Embryonic facial prominence (tissue), 1 donor: Measurements from ENCODE around the gene TUBE1.
"Not testable (repeated sequence)": the region's sequence is repeated elsewhere in the genome, so short reads cannot be mapped to it uniquely, and the experiment has no call there.

Source experiments
- DNase-seq: peaks from one replicate; pipeline ENCODE4 v3.0.0-alpha.2; 2016; ENCODE audit errors: extremely low spot score

TUBE1 gene

GRCh38 chr6:112087136-112087911, at the start of gene TUBE1, which contains the start of gene FAM229B:
Gene TUBE1, minus strand, starts transcription at chr6:112087482. Its CDS starts 48 bp downstream, at chr6:112087434.
Gene FAM229B, plus strand, starts transcription at chr6:112087591. Its CDS starts 11,693 bp downstream, at chr6:112099284.
- peak; percentile 96 for DNase-seq

GRCh38 chr6:112130878-112131277, 43.6 kb upstream of the TUBE1 start:
- DNase-seq: no peak

- no peak for DNase-seq
These were observed 40.9 kb upstream of the TUBE1 start for GRCh38 chr6:112128208-112128607.

GRCh38 chr6:112123982-112124381, 36.7 kb upstream of the TUBE1 start:
- DNase-seq: no peak

DNA sequence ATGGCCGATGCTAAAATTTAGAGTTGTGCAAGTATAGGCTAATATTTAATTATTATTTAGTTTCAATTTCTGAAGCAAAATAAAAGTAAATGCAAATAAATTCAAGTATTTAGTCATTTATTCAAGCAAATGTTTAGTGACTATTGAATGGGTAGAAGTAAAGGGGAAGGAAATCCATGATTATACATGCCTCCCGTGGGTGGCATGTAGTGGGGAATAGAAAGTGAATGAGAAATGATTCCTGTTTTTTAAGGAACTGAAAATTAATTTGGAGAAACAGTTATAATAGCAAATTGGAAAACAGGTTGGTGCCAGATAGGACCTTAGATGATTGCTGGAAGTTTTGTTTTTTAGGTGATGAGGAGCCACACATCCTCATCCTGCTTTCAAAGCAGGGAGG, 35.5 kb upstream of the TUBE1 start:
- DNase-seq: no peak

GRCh38 chr6:112118034-112118433, 30.8 kb upstream of the TUBE1 start:
- DNase-seq: no peak

- DNase-seq: no peak
These were observed 30.3 kb upstream of the TUBE1 start for GRCh38 chr6:112117554-112117953.

GRCh38 chr6:112116221-112116620, 28.9 kb upstream of the TUBE1 start:
- DNase-seq: no peak

GRCh38 chr6:112114577-112115223, 27.4 kb upstream of the TUBE1 start:
- DNase-seq: no peak

DNA sequence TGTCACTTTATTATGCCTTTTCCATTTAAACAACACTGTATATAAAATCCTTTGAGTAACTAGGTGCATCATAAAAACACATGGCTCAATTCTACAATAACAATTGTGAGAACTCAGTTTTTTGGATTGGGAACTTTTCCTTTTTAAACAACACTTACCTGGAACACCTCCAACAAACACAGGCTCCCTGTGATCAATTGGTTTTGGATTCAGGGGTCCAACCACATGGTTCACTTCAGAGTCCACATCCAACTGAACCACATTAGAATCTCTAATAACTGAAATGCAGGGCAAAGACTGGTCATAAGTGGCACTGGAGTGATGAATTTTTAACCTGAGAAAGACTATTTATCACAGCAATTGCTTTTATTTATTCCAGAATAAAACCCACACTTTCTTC, 26.6 kb upstream of the TUBE1 start:
- DNase-seq: no peak

DNA sequence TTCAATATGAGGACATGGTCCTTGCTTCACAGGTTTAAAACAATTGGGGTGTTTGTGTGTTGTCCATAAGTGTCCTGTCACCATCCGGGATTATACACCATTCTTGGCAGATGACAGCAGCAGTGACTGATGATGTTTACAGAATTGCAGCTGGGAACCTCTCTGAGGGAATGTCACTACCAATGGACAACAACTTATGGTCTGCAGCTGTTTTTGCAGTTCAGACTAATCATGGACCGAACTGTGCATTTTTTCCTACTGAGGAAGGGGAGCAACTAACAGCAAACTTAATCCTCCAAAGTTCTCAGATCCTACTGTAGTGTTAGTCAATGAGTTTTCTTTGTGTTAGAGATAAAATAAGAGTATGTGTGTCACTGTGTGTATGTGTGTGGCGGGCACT, 26.1 kb upstream of the TUBE1 start:
- no peak for DNase-seq

GRCh38 chr6:112109262-112109661, 22.0 kb upstream of the TUBE1 start:
- no peak for DNase-seq

DNA sequence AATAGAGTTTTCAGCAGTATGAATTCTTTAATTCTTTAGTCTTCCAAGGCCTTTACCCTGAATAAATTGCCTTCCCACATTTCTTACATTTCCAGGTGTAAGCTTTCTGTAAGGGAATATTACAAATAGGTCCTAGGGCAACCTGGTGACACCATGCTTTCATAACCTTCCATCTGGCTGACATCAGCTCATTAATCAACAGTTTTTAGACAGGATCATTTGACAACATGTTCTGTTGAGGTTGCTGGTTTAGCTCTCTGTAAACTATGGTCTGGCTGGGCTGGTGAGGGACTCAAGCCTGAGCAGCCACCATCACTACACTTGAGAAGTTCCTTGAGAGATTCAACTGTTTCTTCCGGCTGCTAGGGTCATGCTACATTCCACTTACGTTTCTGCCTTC, 19.3 kb upstream of the TUBE1 start:
- DNase-seq: no peak

- not testable (repeated sequence) for DNase-seq
These were observed 18.7 kb upstream of the TUBE1 start for GRCh38 chr6:112106026-112106425.

DNA sequence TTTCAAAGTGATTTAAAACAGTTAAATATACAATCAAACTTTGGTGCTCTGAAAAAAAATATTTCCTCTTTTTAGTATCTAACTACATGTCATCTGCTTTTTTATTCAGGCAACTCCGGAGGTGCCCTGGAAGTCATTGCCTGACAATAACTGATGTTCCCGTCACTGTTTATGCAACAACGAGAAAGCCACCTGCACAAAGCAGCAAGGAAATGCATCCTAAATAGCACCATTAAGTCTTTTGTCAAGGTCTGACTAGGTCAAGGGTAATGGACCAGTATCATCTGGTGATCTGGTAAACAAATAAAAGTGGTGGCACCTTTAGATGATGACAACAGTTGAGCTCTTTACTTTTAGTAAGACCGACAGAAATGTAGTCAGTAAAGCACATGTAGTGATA, 13.3 kb upstream of the TUBE1 start:
- DNase-seq: no peak

DNA sequence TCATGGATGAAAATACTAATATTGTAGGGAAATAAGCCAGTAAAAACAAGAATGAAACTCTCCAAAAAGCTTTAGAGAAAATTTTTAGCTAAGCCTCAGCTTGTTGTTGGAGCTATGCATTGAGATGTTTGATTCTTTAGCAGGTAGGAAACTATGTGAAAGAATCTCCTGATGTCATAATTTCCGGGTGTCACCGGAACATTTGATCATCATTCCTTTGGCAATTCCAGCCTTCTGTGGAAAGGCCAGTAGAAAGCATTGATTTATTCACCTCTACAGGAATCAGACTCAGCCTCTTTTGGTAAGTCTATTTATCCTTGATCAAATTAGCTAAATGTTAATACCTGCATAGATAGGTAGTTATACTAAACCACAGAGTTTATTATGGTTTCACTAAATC, 9.6 kb upstream of the TUBE1 start:
- no peak for DNase-seq

DNA sequence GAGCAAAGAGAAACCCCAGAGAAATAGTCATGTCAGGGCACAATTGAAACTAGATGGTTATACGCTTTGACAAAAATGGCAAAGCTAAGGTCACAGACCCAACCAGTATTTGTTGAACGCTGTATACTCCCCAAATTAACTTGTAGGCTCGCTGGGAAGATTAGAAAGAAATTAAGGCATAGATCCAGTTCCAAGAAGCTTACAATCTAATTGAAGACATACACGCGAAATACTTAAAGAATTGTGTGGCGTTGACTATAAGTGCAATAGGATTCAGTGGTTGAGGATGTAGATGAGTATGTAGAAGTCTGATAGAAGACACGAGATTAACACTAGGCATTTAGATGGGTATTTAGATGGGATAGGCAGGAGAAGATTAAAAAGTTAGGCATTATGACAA, 634 bp upstream of the TUBE1 start:
- DNase-seq: peak; percentile 7

GRCh38 chr6:112086744-112087135, 542 bp downstream of the TUBE1 start:
- DNase-seq: peak; percentile 48

- DNase-seq: no peak
These were observed 1.8 kb downstream of the TUBE1 start for GRCh38 chr6:112085286-112086065.

GRCh38 chr6:112081569-112081968, 5.7 kb downstream of the TUBE1 start:
- no peak for DNase-seq

DNA sequence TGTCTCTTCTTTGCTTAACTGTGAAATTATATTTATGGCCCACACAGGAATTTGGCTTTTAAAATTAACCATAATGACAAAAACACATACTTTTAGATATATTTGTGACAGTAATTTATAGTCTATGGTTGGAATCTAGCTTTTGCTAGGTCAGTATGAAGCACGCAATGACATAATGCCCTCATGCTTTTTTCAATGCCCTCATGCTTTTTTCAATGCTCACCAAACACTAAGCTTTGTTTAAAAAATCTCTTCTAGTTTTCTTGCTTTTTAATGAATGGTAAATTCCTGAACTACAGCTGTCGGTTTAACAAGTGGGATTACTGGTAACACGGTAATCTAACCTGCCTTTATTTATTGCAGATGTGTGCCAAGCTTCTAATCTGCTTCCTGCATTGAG, 20.7 kb downstream of the TUBE1 start:
- no peak for DNase-seq

DNA sequence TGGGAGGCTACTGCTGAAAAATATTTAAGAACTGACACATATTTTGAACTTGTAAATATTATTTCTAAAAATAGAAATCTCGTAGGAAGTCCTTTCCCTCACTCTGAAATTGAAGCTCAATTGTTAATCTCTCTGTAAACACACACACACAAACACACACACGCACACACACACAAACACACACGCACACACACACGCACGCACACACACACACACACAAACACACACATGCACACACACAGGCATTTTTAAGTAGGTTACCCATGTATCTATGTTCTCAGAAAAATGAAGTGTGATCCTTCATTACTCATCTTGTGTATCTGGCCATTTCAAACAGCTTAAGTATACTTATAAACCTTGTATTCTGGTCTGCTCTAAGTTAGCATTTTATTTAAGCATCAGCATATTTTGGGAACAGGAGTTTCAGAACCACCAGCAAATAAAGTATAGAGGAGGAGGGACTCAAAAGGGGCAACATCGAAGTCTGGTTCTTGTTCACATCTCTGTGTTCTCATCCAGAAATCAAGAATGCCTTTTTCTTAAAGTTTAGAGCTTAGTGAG, 21.8 kb downstream of the TUBE1 start:
- DNase-seq: no peak
